ENCODE results near the gene GLOD4.
"Not testable (repeated sequence)": the region's sequence is repeated elsewhere in the genome, so short reads cannot be mapped to it uniquely, and the experiment has no call there.

The GLOD4 gene

DNA sequence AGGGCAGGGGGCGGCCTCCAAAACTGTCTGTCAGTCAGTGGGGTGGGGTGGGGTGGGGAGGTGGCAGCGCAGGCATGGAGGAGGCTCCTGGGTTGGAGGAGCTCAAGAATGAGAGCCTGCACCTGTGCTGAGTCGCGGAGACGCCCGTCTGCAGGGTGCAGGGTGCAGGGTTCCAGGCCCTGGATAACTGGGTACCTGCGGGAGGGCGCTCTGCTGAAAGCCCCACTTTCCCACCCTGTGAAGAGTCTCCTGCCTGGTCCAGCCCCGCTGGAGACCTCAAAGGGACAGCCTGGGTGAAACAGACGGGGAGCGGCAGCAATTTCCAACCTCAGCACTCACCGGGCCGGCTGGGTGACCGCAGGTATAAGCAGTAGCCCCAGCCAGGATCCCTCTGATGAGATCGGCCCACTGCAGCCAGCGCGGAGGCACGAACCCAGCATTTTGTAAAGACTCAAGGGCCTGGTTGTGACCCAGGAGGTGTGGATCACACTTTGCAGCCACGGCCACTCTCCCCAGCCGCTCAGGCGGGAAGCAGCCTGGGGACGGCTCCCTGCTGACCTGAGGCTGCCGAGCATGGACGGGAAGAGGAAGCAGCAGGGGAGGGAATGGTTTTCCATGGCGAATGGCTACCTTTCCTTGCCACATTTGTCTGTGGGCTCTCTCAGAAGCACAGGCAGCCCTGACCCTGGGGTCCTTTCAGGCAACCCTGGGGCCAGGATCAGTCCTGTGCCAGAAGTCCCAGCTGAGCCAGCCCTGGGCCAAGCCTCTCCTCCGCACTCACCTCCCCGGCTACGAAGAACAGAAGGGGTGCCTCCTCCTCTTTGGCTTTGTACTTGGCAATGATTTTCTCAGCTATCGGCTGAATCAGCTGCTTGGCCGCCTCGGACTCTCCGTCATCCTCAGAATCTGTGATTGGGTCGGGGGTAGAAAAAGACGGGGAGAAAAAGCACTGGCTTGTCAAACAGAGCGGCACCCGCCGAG is 21.1 kb upstream of the GLOD4 start:
- no peak for DNase-seq (ENCODE audit: low read depth)

DNA sequence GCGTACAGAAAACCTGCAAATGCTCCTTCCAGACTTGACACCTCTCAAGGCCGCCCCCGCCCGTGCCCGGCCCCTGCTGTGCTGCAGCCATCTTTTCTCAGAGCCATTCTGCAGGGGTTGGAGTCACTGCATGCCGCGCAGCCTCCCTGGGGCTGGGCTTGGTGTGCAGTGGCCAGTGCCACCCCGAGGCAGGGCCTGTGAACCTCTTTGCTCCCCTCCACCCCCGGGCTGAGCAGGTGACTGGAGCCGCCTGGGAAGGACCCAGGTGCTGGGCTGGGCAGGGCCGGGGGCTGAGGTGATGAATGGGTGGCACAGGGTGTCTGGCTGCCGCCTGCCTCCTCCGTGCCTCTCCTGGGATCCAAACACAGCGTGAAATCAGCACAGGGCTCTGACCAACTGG is 20.4 kb upstream of the GLOD4 start:
- no peak for DNase-seq (ENCODE audit: low read depth)

- no peak for DNase-seq (ENCODE audit: low read depth)
These were observed 19.6 kb upstream of the GLOD4 start for GRCh38 chr17:801660-802059.

- no peak for DNase-seq (ENCODE audit: low read depth)
These were observed 18.6 kb upstream of the GLOD4 start for GRCh38 chr17:800446-801242.

- DNase-seq (ENCODE audit: low read depth), result no peak
These were observed 17.2 kb upstream of the GLOD4 start for GRCh38 chr17:799261-799660.

DNA sequence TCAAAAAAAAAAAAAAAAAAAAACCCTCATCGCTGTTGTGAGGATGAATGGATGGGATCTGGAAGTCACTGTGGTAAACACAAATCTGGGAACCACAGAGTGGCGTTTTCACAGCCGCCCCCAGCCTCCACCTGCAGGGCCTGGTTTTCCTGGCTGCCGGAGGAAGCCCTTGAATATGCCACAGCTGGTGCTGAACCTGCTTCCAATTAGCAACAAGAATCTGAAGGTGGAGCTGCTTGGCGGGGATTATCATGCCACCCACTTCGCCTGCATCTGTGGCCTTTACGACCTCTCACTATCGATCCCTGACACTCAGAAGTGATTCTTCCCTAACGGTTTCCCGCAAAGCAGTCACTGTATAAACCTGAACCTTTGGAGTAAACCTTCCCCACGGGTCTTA is 16.2 kb upstream of the GLOD4 start:
- DNase-seq (ENCODE audit: low read depth), result no peak

GRCh38 chr17:797236-797840 is 15.3 kb upstream of the GLOD4 start:
- no peak for DNase-seq (ENCODE audit: low read depth)

- DNase-seq (ENCODE audit: low read depth), result no peak
These were observed 14.5 kb upstream of the GLOD4 start for GRCh38 chr17:796609-797008.

DNA sequence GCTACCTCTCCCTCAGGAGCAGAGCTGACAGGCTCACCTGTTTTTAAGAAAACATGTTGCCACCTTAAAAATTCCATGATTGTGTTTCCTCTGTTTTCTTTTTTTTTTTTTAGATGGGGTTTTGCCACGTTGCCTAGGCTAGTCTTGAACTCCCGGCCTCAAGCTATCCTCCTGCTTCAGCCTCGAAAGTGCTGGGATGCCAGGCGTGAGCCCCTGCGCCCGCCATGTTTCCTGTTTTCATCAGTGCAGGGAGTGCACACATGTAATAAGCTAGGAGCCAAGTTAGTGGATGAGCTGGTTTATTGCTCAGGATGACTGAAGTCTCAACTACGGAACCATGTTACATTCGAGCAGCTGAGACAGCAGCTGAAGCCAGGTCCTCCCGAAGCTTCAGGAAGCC is 13.6 kb upstream of the GLOD4 start:
- DNase-seq (ENCODE audit: low read depth), result no peak

GRCh38 chr17:795276-795675 is 13.2 kb upstream of the GLOD4 start:
- no peak for DNase-seq (ENCODE audit: low read depth)

DNA sequence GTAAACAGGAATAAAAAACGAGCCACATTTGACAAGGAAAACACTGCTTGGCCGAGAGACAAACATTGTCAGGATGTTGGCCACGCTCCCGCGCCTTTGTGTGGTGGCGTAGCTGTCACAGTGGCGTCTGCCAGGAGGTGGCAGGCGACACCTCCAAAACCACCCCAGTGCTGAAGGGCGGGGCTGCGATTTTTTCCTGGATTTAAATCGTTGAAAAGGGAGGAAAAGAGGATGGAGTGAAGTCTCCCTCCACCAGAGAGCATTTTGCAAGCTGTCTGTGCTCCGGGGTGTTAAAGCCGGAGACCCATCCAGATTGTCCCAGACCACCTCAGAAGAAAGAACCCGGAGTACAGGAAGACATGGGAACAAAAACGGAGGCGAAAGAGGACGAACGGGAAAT is 12.8 kb upstream of the GLOD4 start:
- no peak for DNase-seq (ENCODE audit: low read depth)

DNA sequence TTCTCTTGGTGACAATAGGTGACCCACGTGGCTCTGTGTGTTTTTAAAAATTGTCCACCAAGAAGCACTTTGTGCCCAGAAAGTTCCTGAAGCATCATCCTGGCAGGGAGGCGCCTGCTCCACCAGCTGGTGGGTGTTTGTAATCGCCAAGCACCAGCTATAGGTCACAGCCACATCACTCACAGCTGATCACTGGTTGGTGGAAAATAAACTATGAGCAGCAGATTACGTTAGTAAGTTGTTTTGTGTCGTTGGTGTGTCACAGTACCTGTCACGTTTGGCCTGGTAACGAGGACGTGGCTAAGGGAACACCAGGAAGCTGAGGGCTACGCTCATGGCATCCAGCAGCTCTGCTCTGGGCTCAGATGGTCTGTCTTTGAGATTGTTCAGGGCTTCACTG is 10.2 kb upstream of the GLOD4 start:
- no peak for DNase-seq (ENCODE audit: low read depth)

DNA sequence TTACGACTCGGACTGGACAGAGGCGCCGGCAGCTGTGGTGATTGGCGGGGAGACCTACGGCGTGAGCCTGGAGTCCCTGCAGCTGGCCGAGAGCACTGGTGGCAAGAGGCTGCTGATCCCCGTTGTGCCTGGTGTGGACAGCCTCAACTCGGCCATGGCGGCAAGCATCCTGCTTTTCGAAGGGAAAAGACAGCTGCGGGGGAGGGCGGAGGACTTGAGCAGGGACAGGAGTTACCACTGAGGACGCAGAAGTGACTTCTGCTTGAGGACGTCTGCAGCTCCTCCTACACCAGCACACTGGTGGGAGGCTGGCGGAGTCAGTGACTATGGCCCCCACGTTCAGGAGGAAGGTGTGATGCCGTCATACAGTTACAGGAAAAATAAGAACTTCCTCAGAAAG is 9.7 kb upstream of the GLOD4 start:
- DNase-seq (ENCODE audit: low read depth), result no peak

GRCh38 chr17:790874-791247 is 8.8 kb upstream of the GLOD4 start:
- not testable (repeated sequence) for DNase-seq (ENCODE audit: low read depth)

- DNase-seq (ENCODE audit: low read depth), result not testable (repeated sequence)
These were observed 8.1 kb upstream of the GLOD4 start for GRCh38 chr17:789931-790873.

GRCh38 chr17:789160-789840 is 7.2 kb upstream of the GLOD4 start:
- DNase-seq (ENCODE audit: low read depth), result no peak

GRCh38 chr17:788551-788950 is 6.5 kb upstream of the GLOD4 start:
- no peak for DNase-seq (ENCODE audit: low read depth)

- DNase-seq (ENCODE audit: low read depth), result no peak
These were observed 5.7 kb upstream of the GLOD4 start for GRCh38 chr17:787641-788221.

- DNase-seq (ENCODE audit: low read depth), result not testable (repeated sequence)
These were observed 3.8 kb upstream of the GLOD4 start for GRCh38 chr17:785901-786300.

GRCh38 chr17:784143-784542 is 2.1 kb upstream of the GLOD4 start:
- no peak for DNase-seq (ENCODE audit: low read depth)

GRCh38 chr17:778096-778495 is 4.0 kb downstream of the GLOD4 start:
- no peak for DNase-seq (ENCODE audit: low read depth)

Measured in CMK (cell line).